ENCODE measurements around the gene YLPM1. TPM values are rescaled to one million over a fixed set of nuclear protein-coding genes. Genes with fewer than 3 reads are reported as not detected.
A peak's percentile ranks its signal among the peaks of the same experiment; 100 is the strongest.
"Not testable (repeated sequence)": the region's sequence is repeated elsewhere in the genome, so short reads cannot be mapped to it uniquely, and the experiment has no call there.

YLPM1 gene, protein sequence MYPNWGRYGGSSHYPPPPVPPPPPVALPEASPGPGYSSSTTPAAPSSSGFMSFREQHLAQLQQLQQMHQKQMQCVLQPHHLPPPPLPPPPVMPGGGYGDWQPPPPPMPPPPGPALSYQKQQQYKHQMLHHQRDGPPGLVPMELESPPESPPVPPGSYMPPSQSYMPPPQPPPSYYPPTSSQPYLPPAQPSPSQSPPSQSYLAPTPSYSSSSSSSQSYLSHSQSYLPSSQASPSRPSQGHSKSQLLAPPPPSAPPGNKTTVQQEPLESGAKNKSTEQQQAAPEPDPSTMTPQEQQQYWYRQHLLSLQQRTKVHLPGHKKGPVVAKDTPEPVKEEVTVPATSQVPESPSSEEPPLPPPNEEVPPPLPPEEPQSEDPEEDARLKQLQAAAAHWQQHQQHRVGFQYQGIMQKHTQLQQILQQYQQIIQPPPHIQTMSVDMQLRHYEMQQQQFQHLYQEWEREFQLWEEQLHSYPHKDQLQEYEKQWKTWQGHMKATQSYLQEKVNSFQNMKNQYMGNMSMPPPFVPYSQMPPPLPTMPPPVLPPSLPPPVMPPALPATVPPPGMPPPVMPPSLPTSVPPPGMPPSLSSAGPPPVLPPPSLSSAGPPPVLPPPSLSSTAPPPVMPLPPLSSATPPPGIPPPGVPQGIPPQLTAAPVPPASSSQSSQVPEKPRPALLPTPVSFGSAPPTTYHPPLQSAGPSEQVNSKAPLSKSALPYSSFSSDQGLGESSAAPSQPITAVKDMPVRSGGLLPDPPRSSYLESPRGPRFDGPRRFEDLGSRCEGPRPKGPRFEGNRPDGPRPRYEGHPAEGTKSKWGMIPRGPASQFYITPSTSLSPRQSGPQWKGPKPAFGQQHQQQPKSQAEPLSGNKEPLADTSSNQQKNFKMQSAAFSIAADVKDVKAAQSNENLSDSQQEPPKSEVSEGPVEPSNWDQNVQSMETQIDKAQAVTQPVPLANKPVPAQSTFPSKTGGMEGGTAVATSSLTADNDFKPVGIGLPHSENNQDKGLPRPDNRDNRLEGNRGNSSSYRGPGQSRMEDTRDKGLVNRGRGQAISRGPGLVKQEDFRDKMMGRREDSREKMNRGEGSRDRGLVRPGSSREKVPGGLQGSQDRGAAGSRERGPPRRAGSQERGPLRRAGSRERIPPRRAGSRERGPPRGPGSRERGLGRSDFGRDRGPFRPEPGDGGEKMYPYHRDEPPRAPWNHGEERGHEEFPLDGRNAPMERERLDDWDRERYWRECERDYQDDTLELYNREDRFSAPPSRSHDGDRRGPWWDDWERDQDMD (N-terminal part only)
- total RNA-seq: 110 TPM

DNA sequence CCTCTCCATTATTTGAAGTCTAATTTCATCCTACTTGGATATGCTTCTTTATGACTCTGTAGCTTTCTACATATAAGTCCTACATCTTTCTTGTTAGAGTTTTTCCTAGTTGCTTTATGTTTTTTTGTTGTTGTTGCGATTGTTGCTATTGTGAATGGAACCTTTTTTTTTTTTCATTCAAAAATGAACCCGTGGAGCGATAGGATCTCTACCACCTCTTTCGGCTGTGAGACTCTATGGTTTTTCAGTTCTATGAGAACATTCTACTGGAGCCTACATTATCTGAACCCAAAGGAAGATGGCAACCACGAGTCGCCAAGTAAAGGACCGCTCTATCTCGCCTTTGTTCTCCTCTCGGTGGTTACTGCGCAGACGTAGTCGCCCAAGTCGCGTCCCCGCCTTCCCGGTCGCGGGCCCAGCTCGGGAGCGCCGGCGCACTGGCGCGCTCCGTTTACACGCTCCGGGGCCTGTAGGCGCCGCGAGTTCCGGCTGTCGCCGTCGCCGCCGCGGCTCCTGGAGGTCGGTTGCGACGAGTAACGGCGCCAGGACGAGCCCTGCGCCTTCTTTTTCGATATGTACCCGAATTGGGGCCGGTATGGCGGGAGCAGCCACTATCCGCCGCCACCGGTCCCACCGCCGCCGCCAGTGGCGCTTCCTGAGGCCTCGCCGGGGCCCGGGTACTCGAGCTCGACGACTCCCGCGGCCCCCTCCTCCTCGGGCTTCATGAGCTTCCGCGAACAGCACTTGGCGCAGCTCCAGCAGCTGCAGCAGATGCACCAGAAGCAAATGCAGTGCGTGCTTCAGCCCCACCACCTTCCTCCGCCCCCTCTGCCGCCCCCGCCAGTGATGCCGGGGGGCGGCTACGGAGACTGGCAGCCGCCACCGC, at the start of gene YLPM1:
Gene YLPM1 (plus strand): TSS at position 400 of the 886 bp plus-strand sequence. CDS start 174 bp downstream, at position 574.
- peak; percentile 93 for DNase-seq (ENCODE audit: low spot score)

DNA sequence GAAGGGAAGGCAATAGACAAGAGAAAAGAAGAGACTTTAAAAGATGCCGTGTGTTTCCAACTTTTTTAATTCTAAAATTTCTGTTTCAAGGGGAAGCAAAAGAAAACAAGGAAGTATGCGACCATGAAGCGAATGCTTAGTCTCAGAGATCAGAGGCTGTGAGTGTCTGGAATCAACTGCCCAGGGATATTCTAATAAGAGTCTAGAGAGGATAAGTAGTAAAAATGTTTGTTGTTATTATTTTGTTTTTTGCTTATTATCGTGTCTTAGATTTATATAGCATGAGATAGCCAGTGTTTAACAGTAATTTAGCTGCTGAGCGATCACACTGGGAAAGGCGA, 49.8 kb upstream of the YLPM1 start:
- no peak for DNase-seq (ENCODE audit: low spot score)

DNA sequence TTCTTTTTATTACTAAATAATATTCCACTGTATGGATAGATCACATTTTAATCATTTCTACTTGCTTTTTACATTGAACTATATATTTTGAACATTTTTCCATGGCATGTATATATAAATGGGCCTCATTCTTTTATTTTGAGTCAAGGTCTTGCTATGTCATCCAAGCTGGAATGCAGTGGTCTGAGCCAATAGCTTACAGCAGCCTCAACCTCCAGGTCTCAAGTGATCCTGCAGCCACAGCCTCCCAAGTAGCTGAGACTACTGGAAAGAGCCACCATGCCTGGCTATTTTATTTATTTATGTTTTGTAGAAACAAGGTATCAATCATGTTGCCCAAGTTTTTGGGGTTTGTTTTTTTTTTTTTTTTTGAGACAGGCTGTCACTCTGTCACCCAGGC, 42.6 kb upstream of the YLPM1 start:
- DNase-seq (ENCODE audit: low spot score): no peak

DNA sequence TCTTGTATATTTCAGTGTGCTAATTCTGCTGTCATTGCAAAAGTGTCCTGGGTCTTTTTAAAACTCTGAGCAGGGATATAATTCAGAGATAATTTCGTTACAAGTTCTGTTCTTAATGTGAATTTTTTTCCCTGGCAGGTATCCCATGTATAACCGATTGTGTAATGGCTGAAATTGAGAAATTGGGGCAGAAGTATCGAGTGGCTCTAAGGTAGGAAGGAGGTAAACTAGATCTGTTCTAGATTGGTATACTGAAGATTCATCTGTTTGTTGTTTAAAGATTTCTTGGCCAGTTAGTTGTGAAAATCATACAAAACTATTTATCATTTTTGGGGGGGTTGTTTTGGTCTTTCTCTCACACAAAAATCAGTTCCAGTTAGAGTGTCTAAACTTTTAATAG, 40.0 kb upstream of the YLPM1 start:
- DNase-seq (ENCODE audit: low spot score): no peak

DNA sequence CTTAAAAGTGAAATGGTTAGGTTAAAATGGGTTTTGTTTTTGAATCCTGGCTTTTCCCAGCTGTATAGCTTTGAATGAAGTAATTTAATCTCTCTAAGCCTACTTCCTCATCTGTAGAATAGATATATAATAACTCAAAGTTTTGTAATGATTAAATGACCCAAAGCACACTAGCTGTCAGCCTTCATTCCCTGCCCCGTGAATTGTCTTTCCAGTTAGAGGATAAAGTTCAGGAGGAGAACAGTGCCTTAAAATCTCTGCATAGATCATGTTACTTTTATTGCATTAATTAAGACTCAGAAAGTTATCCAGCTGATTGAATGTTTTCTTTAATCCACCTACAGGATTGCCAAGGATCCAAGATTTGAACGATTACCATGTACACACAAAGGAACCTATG, 30.7 kb upstream of the YLPM1 start:
- no peak for DNase-seq (ENCODE audit: low spot score)

DNA sequence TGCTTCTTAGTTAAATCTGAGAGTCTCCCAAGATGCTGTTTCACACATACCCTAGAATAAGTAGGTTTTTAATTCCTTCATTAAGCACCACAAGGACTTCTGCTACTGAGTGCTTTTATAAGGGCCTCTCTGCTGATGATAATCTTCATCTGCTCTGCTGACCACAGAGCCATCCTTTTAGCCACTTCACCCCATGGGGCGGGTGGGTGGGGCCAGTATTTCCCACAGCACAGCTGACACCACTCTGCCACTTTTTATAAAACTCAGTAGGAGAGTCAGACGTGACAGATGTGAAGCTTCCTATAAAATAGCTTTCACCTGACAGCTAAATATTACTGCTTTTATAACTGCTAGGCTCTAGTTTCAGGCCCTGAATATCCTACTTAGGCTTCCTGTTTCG, 29.9 kb upstream of the YLPM1 start:
- DNase-seq (ENCODE audit: low spot score): no peak

DNA sequence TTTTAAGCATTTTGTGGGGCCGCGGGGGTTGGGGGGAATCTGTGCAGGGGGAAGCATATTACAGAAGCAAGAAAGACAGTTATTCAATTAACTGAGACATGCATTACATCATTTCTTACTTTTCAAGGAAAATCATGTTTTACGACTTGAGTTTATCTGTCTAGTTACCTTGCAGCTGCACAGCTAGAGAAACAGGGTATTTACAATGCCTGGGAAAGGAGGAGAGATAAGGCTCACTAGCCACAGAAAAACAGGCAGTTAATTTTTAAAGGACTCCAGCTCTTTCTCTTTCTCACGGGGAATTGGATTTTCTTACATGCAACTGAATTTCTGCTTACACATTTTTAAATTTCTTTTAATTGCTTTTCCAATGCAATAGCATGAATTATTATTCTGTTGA, 28.0 kb upstream of the YLPM1 start:
- no peak for DNase-seq (ENCODE audit: low spot score)

DNA sequence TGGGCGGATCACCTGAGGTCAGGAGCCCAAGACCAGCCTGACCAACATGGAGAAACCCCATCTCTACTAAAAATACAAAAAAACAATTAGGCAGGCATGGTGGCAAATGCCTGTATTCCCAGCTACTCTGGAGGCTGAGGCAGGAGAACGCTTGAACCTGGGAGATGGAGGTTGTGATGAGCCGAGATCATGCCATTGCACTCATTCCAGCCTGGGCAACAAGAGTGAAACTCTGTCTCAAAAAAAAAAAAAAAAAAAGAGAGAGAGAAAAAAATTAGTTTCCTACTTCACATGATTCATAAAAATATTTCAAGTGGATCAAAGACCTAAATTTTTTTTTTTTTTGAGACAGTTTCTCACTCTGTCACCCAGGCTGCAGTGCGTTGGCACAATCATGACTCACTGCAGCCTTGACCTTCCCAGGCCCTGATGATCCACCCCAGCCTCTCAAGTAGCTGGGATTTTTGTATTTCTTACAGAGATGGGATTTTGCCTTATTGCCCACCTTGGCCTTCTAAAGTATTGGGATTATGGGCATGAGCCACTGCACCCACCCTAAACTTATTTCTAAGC, 25.3 kb upstream of the YLPM1 start:
- no peak for DNase-seq (ENCODE audit: low spot score)

DNA sequence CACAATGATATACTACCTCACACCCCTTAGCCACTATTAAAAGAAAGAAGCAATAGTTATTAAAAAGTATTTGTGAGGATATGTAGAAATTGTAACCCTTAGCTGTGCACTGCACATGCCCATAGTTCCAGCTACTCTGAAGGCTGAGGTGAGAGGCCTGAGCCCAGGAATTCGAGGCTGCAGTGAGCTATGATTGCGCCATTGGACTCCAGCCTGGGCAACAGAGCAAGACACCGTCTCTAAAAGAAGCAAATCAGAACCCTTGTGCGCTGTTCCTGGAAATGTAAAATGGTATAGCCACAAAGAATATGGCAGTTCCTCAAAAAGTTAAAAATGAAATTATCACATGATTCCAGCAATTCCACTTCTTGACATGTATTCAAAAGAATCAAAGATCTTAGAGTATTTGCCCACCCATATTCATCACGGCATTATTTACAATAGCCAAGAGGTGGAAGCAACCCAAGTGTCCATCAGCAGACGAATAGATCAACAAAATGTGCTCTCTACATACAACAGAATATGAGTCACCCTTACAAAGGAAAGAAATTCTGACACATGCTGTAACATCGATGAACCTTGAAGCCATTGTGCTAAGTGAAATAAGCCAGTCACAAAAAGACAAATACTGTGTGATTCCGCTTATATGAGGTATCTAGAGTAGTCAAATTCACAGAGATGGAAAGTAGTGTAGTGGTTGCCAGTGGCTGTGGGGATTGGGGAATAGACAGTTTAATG, 23.7 kb upstream of the YLPM1 start:
- DNase-seq (ENCODE audit: low spot score): no peak

DNA sequence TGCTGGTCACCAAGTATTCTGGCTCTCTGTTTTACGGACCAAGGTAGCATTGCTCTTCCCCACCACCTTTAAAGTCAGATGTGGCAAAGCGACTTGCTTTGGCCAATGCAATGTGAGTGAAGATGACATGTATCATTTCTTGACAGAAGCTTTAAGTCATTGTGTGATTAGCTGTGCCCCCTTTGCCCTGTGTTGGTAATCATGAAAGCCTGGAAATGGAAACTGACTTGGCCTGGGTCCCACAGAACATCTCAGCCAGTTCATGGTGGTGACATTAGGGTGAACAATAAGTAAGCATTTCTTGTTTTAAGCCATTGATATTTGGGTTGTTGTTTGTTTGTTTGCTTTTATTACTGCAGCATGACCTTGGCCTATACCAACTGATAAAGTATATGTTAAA, 15.9 kb upstream of the YLPM1 start:
- DNase-seq (ENCODE audit: low spot score): no peak

DNA sequence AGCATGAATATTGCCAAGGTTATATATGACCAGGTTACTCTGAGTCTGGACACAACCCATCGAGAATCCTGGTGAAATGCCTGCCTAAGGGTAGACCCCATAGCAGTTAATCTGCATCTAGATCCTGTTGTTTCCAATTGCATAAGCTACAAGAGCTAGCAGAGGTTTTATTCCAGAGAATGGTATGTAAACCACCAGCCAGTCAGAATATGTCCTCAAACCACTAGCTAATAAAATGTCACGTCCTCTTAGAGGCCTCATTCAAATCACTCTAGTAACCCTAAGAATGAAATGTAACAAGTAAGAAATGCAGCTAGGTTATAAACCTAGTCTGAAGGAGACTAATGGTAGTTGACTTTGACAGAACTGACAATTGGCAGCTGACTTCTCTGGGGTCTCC, 9.0 kb upstream of the YLPM1 start:
- DNase-seq (ENCODE audit: low spot score): no peak

DNA sequence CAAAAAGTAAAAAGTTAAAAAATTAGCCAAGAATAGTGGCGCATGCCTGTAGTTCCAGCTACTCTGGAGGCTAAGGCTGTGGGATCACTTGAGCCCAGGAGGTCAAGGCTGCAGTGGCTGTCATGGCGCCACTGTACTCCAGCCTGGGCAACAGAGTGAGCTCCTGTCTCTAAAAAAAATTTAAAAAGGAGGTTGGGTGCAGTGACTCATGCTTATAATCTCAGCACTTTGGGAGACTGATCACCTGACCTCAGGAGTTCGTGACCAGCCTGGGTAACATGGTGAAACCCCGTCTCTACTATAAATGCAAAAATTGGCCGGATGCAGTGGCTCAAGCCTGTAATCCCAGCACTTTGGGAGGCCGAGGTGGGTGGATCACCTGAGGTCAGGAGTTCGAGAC, 8.2 kb upstream of the YLPM1 start:
- no peak for DNase-seq (ENCODE audit: low spot score)

DNA sequence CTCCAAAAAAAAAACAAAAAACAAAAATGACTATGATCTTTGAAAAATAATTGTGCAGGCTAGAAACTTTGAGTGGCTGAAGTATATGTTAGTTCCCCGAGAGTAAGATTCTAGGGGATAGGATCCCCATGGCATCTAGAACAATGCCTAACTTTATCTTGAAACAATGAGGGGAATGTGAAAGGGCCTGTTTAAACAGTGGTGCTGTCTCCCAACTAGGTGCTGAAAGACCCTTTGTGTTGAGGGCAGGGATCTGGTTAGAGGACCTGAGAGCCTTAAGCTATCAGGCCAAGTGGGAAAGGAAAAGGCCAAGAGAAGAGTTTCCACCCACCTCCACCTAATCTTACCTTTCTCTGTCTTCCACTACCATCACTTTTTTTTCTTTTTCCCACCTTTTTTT, 6.8 kb upstream of the YLPM1 start:
- DNase-seq (ENCODE audit: low spot score): no peak

DNA sequence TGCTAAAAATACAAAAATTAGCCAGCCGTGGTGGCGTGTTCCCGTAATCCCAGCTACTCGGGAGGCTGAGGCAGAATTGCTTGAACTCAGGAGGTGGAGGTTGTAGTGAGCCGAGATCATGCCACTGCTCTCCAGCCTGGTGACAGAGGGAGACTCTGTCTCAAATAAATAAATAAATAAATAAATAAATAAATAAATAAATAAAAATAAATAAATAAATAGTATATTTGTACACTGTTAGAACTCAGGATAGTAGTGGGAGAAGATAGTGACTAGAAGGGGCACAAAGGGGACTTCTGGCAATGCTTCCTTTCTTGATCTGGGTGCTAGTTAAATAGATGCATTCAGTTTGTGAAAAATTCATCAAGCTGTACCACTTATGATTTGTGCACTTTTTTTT, 4.6 kb upstream of the YLPM1 start:
- DNase-seq (ENCODE audit: low spot score): not testable (repeated sequence)

DNA sequence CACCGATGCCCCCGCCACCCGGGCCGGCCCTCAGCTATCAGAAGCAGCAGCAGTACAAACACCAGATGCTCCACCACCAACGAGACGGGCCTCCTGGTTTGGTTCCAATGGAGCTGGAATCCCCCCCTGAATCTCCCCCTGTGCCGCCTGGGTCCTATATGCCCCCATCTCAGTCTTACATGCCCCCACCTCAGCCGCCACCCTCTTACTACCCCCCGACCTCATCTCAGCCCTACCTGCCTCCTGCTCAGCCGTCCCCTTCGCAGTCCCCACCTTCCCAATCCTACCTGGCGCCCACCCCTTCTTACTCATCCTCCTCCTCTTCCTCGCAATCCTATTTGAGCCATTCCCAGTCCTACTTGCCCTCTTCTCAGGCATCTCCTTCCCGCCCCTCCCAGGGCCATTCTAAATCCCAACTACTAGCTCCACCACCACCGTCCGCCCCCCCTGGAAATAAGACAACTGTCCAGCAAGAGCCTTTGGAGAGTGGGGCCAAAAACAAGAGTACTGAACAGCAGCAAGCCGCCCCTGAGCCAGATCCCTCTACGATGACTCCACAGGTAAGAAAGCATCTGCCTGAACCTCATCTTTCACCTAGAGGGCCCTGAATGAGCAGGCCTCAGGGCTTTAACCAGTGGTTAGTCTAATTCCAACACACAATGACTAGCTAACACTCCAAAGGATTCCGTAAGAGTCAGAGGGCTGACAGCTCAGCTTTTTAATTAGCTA, 851 bp downstream of the YLPM1 start:
- no peak for DNase-seq (ENCODE audit: low spot score)

DNA sequence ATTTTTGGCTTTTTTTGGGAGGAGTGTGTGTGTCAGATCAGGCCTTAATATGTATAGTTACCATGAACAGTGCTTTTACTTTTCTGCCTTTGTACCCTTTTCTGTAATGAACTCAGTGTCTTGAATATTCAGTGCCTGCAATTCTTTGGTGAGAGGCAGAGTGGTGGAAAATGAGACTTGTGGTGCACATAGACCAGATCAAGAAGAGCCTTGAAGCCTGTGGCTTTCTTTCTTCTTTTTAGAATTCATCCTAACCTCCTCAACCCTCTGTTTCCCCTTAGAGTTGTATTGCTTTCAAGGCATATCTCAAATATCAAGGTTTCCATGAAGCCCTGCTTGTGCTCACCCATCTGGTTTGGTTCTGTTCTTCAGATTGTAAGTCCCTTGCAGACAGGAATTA, 2.6 kb downstream of the YLPM1 start:
- no peak for DNase-seq (ENCODE audit: low spot score)

DNA sequence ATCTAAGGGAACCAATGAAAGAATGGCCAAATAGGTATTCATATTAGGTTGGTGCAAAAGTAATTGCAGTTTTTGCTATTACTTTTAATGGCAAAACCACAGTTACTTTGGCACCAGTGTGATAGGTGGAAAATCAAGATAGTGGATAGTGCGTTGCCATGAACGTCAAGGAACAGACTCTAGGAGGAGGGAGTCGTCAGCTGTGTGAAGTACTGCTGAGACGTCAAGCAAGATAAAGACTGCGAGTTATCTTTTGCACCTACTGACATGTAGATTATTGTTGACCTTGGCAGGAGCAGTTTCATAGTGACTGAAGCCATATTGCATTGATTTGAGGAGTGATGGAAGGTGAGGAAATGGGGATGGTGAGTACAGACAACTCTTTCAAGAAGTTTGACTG, 8.3 kb downstream of the YLPM1 start:
- no peak for DNase-seq (ENCODE audit: low spot score)

DNA sequence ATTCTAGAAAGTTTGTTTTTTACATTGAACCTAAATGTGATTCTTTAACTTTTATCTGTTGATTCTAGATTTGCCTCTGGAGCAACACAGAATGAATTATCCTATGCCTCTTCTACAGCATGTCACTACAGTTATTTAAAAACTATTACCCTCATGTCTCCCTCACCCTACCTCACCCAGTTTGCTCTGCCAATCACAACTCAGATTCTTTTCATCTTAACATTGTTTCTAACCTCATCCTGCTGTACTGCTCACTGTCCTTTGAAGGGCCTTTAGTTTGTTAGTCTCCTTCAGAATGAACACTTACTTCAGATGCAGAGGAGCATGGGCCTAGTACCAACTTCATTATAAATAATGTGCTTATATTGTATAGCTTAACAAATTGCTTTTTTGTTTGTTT, 21.5 kb downstream of the YLPM1 start:
- no peak for DNase-seq (ENCODE audit: low spot score)

DNA sequence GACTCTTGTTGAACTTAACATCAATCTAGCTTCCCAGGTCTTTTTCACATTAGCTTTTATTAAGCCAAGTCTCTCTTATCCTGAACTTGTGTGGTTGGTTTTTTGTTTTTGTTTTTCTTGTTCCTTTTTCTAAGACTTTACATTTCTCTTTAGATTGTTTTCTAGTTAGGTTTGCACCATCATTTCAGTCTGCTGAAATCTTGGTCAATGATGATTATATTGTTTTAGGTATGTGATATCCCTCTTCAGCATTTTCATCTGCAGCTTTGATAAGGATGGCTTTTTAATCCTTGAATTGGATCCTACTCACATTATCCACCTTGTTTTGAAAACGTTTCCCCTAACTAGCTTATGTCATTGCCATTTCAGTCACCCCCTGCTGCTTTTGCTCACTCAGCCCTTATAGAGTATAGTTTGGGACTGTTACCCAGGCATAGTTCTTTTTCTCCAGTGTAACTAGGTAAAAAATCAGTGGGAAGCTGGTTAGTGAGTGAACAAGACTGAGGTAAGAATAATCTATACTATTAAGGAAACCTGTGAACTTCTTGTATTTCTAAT, 22.0 kb downstream of the YLPM1 start:
- DNase-seq (ENCODE audit: low spot score): no peak

Data from ureter (tissue), 1 donor.